HFFc6 (cell line): ENCODE measurements around the gene KCNMA1. TPM values are rescaled to one million over a fixed set of nuclear protein-coding genes. Genes with fewer than 3 reads are reported as not detected.
A peak's percentile ranks its signal among the peaks of the same experiment; 100 is the strongest.

Source experiments
- DNase-seq: peaks from one replicate; pipeline ENCODE4 v3.0.0-alpha.2; 2018
- H3K27ac Mint-ChIP-seq: 2 replicates; pipeline ENCODE4 v1.8.0; 2020; ENCODE audit warnings: mild to moderate bottlenecking, mixed read lengths
- H3K27me3 Mint-ChIP-seq: 2 replicates; pipeline ENCODE4 v1.8.0; 2021; ENCODE audit warnings: mild to moderate bottlenecking, moderate library complexity, mixed read lengths; ENCODE audit not compliant: insufficient read depth
- H3K36me3 Mint-ChIP-seq: 2 replicates; pipeline ENCODE4 v1.8.0; 2021; ENCODE audit warnings: low read depth, mixed read lengths
- H3K4me1 Mint-ChIP-seq: 2 replicates; pipeline ENCODE4 v1.8.0; 2020; ENCODE audit warnings: low read depth, mixed read lengths
- H3K4me3 Mint-ChIP-seq: 2 replicates; pipeline ENCODE4 v1.8.0; 2020; ENCODE audit warnings: mild to moderate bottlenecking, moderate library complexity, mixed read lengths
- H3K9me3 Mint-ChIP-seq: 2 replicates; pipeline ENCODE4 v1.8.0; 2020; ENCODE audit warnings: mild to moderate bottlenecking, mixed read lengths
- CTCF ChIP-seq: fragments of 200-600 bp; sonication (generic); IDR thresholded peaks from 2 replicates; pipeline ENCODE4 v1.5.0; 2021; ENCODE audit warnings: antibody characterized with exemption, mild to moderate bottlenecking
- total RNA-seq, 6 experiments: library from RNA; stranded (reverse); fragmentation: NEBNext Ultra II Directional; extraction: Animal tissue kit (Norgen Biotek cat#: 25700); gene quantifications; 2 replicates in 1 of 6; 3 replicates in 5 of 6; pipeline ENCODE4 v1.2.3, GENCODE V29; 2021

The KCNMA1 gene
- total RNA-seq, 6 experiments from 2014 or later: 87.1 to 191 (median 93.5) TPM

- Mint-ChIP-seq H3K4me1 (peaks cover 79% of the 10 kb centered on the region), H3K27ac (no peak overlapping the region), H3K36me3 (peaks cover 12% of the 10 kb centered on the region), H3K4me3 (no peak overlapping the region), H3K9me3 (no peaks in the 10 kb centered on the region), H3K27me3 (peaks cover 3% of the 10 kb centered on the region; the same call in 1 of the 2 replicates)
- no peak for DNase-seq
- TF ChIP-seq CTCF: no peak
Measured at GRCh38 chr10:77309092-77309491, 328.5 kb downstream of the KCNMA1 start.

GRCh38 chr10:77308084-77308732 lies 329.4 kb downstream of the KCNMA1 start:
- Mint-ChIP-seq H3K27me3 (peaks cover 3% of the 10 kb centered on the region; the same call in 1 of the 2 replicates), H3K4me1 (peaks cover 76% of the 10 kb centered on the region), H3K36me3 (peaks cover 21% of the 10 kb centered on the region), H3K9me3 (no peaks in the 10 kb centered on the region; the same call in 1 of the 2 replicates), H3K4me3 (no peak overlapping the region), H3K27ac (no peak overlapping the region)
- DNase-seq: no peak
- no peak for TF ChIP-seq CTCF

GRCh38 chr10:77306666-77307065 lies 330.9 kb downstream of the KCNMA1 start:
- Mint-ChIP-seq H3K36me3 (peaks cover 23% of the 10 kb centered on the region), H3K9me3 (no peaks in the 10 kb centered on the region; the same call in 1 of the 2 replicates), H3K27ac (peak overlapping the region; percentile 16; the same call in 1 of the 2 replicates), H3K4me3 (no peak overlapping the region), H3K4me1 (peaks cover 74% of the 10 kb centered on the region), H3K27me3 (peaks cover under 1% of the 10 kb centered on the region)
- TF ChIP-seq CTCF: no peak
- no peak for DNase-seq

- Mint-ChIP-seq H3K36me3 (peaks cover 23% of the 10 kb centered on the region), H3K4me3 (peak overlapping the region; percentile 27), H3K4me1 (peaks cover 79% of the 10 kb centered on the region), H3K9me3 (no peaks in the 10 kb centered on the region; the same call in 1 of the 2 replicates), H3K27ac (peak overlapping the region; percentile 16), H3K27me3 (peaks cover under 1% of the 10 kb centered on the region)
- no peak for TF ChIP-seq CTCF
- peak; percentile 20 for DNase-seq
Measured at GRCh38 chr10:77305650-77306632, 331.7 kb downstream of the KCNMA1 start.

GRCh38 chr10:77304192-77304591 lies 333.4 kb downstream of the KCNMA1 start:
- H3K4me3 Mint-ChIP-seq: no peak overlapping the region
- no peaks in the 10 kb centered on the region; the same call in 1 of the 2 replicates for H3K9me3 Mint-ChIP-seq
- H3K4me1 Mint-ChIP-seq: peaks cover 76% of the 10 kb centered on the region
- TF ChIP-seq CTCF: no peak
- DNase-seq: no peak
- peaks cover 2% of the 10 kb centered on the region for H3K27me3 Mint-ChIP-seq
- H3K36me3 Mint-ChIP-seq: peaks cover 23% of the 10 kb centered on the region
- no peak overlapping the region for H3K27ac Mint-ChIP-seq
